IMR-90 (cell line): ENCODE data around the gene MRPL28. TPM values are rescaled to one million over a fixed set of nuclear protein-coding genes. Genes with fewer than 3 reads are reported as not detected.

Experiments
- ATAC-seq: fragments of 200-7000 bp; cut with Tn5 transposase; 2 replicates; pipeline ENCODE4 v1.9.1; 2020; ENCODE audit warnings: low read depth, mild to moderate bottlenecking, moderate library complexity
- BruUV-seq: library from RNA; stranded (reverse); fragments of 400-500 nt; replicated peaks from 2 replicates; lab custom pipeline; 2021; lab: Mats Ljungman, UMichigan
- CTCF ChIA-PET: fragments of 300-600 bp; formaldehyde crosslinking; extraction: SDS; loops from one replicate; lab custom pipeline; 2021; ENCODE audit warnings: antibody characterized with exemption; lab: Yijun Ruan, JAX
- POLR2A ChIA-PET: fragments of 300-600 bp; sonication (Branson Sonifier 250); formaldehyde crosslinking; loops from one replicate; lab custom pipeline; 2022; ENCODE audit warnings: antibody characterized with exemption; ENCODE audit not compliant: unreplicated experiment; lab: Charles Lee
- DNase-seq: peaks from one replicate; pipeline ENCODE4 v3.0.0; 2013
- H2AFZ ChIP-seq: replicated peaks from 2 replicates; pipeline ENCODE3; 2013; ENCODE audit warnings: low read length, mild to moderate bottlenecking; ENCODE audit not compliant: poor library complexity
- H2AK5ac ChIP-seq: 2 replicates; pipeline ENCODE4 v1.6.1; 2013; ENCODE audit warnings: low read depth, low read length, inconsistent platforms
- H2AK9ac ChIP-seq: replicated peaks from 2 replicates; pipeline ENCODE3; 2013; ENCODE audit warnings: mild to moderate bottlenecking, low read depth, low read length, moderate library complexity; ENCODE audit not compliant: poor library complexity
- H2BK120ac ChIP-seq: 2 replicates; pipeline ENCODE4 v1.6.1; 2013; ENCODE audit warnings: low read depth, low read length, inconsistent platforms
- H2BK15ac ChIP-seq: 3 replicates; pipeline ENCODE4 v1.6.1; 2013; ENCODE audit warnings: low read depth, low read length, inconsistent platforms
- H2BK20ac ChIP-seq: 2 replicates; pipeline ENCODE4 v1.6.1; 2013; ENCODE audit warnings: low read depth, mild to moderate bottlenecking, inconsistent platforms, low read length, moderate library complexity
- H2BK5ac ChIP-seq: 2 replicates; pipeline ENCODE4 v1.6.1; 2013; ENCODE audit warnings: mild to moderate bottlenecking, low read depth, low read length, inconsistent platforms; ENCODE audit not compliant: poor library complexity, severe bottlenecking
- H3K14ac ChIP-seq: replicated peaks from 2 replicates; pipeline ENCODE4 v1.6.1; 2013; ENCODE audit warnings: low read depth, low read length, inconsistent platforms
- H3K18ac ChIP-seq: 2 replicates; pipeline ENCODE4 v1.6.1; 2013; ENCODE audit warnings: low read depth, low read length, control low read depth
- H3K23ac ChIP-seq: 2 replicates; pipeline ENCODE4 v1.6.1; 2013; ENCODE audit warnings: low read depth, low read length, inconsistent platforms
- H3K27ac ChIP-seq: 2 replicates; pipeline ENCODE4 v1.5.1; 2013; ENCODE audit warnings: mild to moderate bottlenecking, control low read depth, low read length; ENCODE audit not compliant: insufficient read depth
- H3K27me3 ChIP-seq: 2 replicates; pipeline ENCODE4 v1.6.1; 2013; ENCODE audit warnings: low read length; ENCODE audit not compliant: control insufficient read depth, insufficient read depth
- H3K36me3 ChIP-seq: 2 replicates; pipeline ENCODE4 v1.6.1; 2013; ENCODE audit warnings: low read length, mixed read lengths; ENCODE audit not compliant: control insufficient read depth, insufficient read depth
- H3K4ac ChIP-seq: 2 replicates; pipeline ENCODE4 v1.6.1; 2013; ENCODE audit warnings: low read depth, low read length, inconsistent platforms
- H3K4me1 ChIP-seq: 2 replicates; pipeline ENCODE4 v1.6.1; 2013; ENCODE audit warnings: low read length, mixed read lengths; ENCODE audit not compliant: control insufficient read depth, insufficient read depth
- H3K4me2 ChIP-seq: 2 replicates; pipeline ENCODE4 v1.6.1; 2013; ENCODE audit warnings: low read depth, mild to moderate bottlenecking, control low read depth, low read length, moderate library complexity
- H3K4me3 ChIP-seq: 2 replicates; pipeline ENCODE4 v1.5.1; 2013; ENCODE audit warnings: low read depth, mild to moderate bottlenecking, control low read depth, low read length, moderate library complexity; ENCODE audit not compliant: insufficient read depth
- H3K56ac ChIP-seq: 2 replicates; pipeline ENCODE4 v1.6.1; 2013; ENCODE audit warnings: low read length, inconsistent platforms; ENCODE audit not compliant: insufficient read depth; ENCODE audit errors: extremely low read depth
- H3K79me1 ChIP-seq, 2 experiments: 2 replicates each; pipeline ENCODE4 v1.6.1; 2013; ENCODE audit warnings: low read length in 2 of 2, inconsistent platforms in 1 of 2, low read depth in 1 of 2
- H3K9ac ChIP-seq: 2 replicates; pipeline ENCODE4 v1.6.1; 2013; ENCODE audit warnings: low read depth, low read length, control low read depth
- H3K9me1 ChIP-seq: 2 replicates; pipeline ENCODE4 v1.6.1; 2013; ENCODE audit warnings: low read length, inconsistent platforms; ENCODE audit not compliant: insufficient read depth
- H3K9me3 ChIP-seq: 2 replicates; pipeline ENCODE4 v1.6.1; 2013; ENCODE audit warnings: low read length; ENCODE audit not compliant: control insufficient read depth, insufficient read depth
- H4K20me1 ChIP-seq: 2 replicates; pipeline ENCODE4 v1.6.1; 2013; ENCODE audit warnings: low read length, inconsistent platforms; ENCODE audit not compliant: insufficient read depth
- H4K5ac ChIP-seq: 2 replicates; pipeline ENCODE4 v1.6.1; 2013; ENCODE audit warnings: mild to moderate bottlenecking, low read depth, low read length, control low read depth
- H4K8ac ChIP-seq, 2 experiments: 2 replicates each; pipeline ENCODE4 v1.6.1; 2013; ENCODE audit warnings: low read depth in 2 of 2, low read length in 2 of 2, control low read depth in 1 of 2, inconsistent platforms in 1 of 2
- H4K91ac ChIP-seq: 2 replicates; pipeline ENCODE4 v1.6.1; 2013; ENCODE audit warnings: low read depth, low read length, inconsistent platforms; ENCODE audit not compliant: insufficient read depth
- CEBPB ChIP-seq: IDR thresholded peaks from 2 replicates; pipeline ENCODE4 v1.6.1; 2012; ENCODE audit warnings: low read depth, low read length, improper control_type of control experiment
- MAFK ChIP-seq: IDR thresholded peaks from 2 replicates; pipeline ENCODE4 v1.6.1; 2012; ENCODE audit warnings: low read depth, low read length, improper control_type of control experiment
- NFE2L2 ChIP-seq: fragments of 150-350 bp; IDR thresholded peaks from 2 replicates; pipeline ENCODE4 v1.6.1; 2016; ENCODE audit warnings: low read depth, mild to moderate bottlenecking, low read length
- RAD21 ChIP-seq: IDR thresholded peaks from 2 replicates; pipeline ENCODE4 v1.6.1; 2012; ENCODE audit warnings: low read length, improper control_type of control experiment
- RFX5 ChIP-seq: IDR thresholded peaks from 2 replicates; pipeline ENCODE4 v1.8.0; 2012; ENCODE audit warnings: low read depth, mild to moderate bottlenecking, low read length, moderate library complexity
- USF2 ChIP-seq: fragments of 150-350 bp; IDR thresholded peaks from 2 replicates; pipeline ENCODE4 v1.6.1; 2017; ENCODE audit warnings: mild to moderate bottlenecking, antibody characterized with exemption, low read length, low read depth
- WGBS, 2 experiments: methylation state at CpG; one replicate each; pipeline versions ENCODE4 v1.1.5 to v1.1.7; 2013; ENCODE audit warnings: missing lambda C conversion rate in 2 of 2; ENCODE audit not compliant: insufficient read length in 1 of 2; ENCODE audit errors: extremely low coverage in 2 of 2; 5-methylcytosine and 5-hydroxymethylcytosine counted together
- dilution Hi-C: fragments of 300-500 bp; cut with HindIII; formaldehyde crosslinking; loops from one replicate; pipeline ENCODE4 v1.14.3; 2018; ENCODE audit warnings: low sequenced_read_pairs; ENCODE audit not compliant: unreplicated experiment
- in situ Hi-C: fragments of 300-500 bp; cut with MboI; formaldehyde crosslinking; loops from 3 replicates; pipeline ENCODE4 v1.14.3; 2019; ENCODE audit warnings: low sequenced_read_pairs, inconsistent platforms, mixed read lengths
- intact Hi-C: fragments of 100-400 bp; cut with micrococcal nuclease; formaldehyde crosslinking; loops from 2 replicates; pipeline ENCODE4 v1.10.0; 2022
- polyA plus RNA-seq, 3 experiments: library from polyadenylated mRNA; depleted of rRNA; stranded (reverse); fragments of >200 nt; gene quantifications; 2 replicates each; pipeline ENCODE4 v1.2.3, GENCODE V29; 2012; ENCODE audit warnings: low replicate concordance in 1 of 3
- total RNA-seq: library from RNA; depleted of rRNA; stranded (reverse); fragments of >200 nt; gene quantifications from 2 replicates; pipeline ENCODE4 v1.2.3, GENCODE V29; 2012
- TF ChIP-seq, protein P1 (sequence below): fragments of 150-350 bp; IDR thresholded peaks from 2 replicates; pipeline ENCODE4 v1.6.1; 2016; ENCODE audit warnings: low read depth, mild to moderate bottlenecking, low read length, moderate library complexity, borderline replicate concordance

Gene MRPL28
- total and polyA plus RNA-seq, 2 of the 4 experiments (the other 2 are of a cell fraction): 104 to 181 TPM

GRCh38 chr16:361872-362701 lies 8.3 kb downstream of the MRPL28 start (continued):
- TF ChIP-seq USF2: no peak
- TF ChIP-seq RAD21: peak; percentile 89

DNA sequence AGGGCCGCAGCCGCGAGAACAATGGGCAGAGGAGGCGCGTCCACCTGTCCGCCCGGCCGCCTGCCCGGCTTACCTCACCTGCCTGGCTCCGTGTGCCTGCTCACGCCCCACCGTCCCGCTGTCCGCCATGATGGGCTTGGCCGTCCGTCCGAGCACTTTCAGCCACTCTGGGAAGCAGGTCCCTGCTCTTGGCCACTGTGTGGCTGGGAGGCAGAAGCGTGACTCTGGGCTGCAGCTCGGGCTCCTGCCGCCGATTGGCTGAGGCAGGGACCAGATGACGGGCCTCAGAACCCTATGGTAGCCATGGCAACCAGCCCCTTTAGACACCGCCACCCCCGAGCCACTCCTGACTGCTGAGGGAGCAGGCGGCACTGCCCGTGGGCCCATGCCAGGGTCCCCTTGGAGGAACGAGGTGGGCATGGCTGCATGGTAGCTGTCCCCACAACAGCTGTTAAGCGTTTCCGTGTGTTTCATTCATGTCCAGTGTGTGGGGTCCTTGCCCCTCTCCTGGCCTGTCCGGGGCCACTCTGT lies 8.9 kb downstream of the MRPL28 start:
- H2AFZ ChIP-seq: no peak overlapping the region
- BruUV-seq: no TSS peak
- no peaks in the 10 kb centered on the region for H3K79me1 ChIP-seq
- ATAC-seq (no peak), DNase-seq (no peak)
- peak overlapping the region; percentile 19 for H2AK9ac ChIP-seq
- TF ChIP-seq MAFK: no peak
- no peak for TF ChIP-seq RFX5
- no peak for TF ChIP-seq NFE2L2
- TF ChIP-seq, protein P1, sequence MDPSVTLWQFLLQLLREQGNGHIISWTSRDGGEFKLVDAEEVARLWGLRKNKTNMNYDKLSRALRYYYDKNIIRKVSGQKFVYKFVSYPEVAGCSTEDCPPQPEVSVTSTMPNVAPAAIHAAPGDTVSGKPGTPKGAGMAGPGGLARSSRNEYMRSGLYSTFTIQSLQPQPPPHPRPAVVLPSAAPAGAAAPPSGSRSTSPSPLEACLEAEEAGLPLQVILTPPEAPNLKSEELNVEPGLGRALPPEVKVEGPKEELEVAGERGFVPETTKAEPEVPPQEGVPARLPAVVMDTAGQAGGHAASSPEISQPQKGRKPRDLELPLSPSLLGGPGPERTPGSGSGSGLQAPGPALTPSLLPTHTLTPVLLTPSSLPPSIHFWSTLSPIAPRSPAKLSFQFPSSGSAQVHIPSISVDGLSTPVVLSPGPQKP: no peak
- no peak for TF ChIP-seq CEBPB
- TF ChIP-seq RAD21: no peak
- no peak overlapping the region for H3K27ac ChIP-seq
- no peak overlapping the region for H3K4me3 ChIP-seq
- no peak overlapping the region for H4K8ac ChIP-seq
- no peak overlapping the region for H4K91ac ChIP-seq
- H2BK20ac ChIP-seq: no peak overlapping the region
- H3K36me3 ChIP-seq: peaks cover 1% of the 10 kb centered on the region; the same call in 1 of the 2 replicates
- H4K5ac ChIP-seq: no peak overlapping the region
- H2BK120ac ChIP-seq: no peak overlapping the region
- 78% methylated on average over 23 of the region's 30 CpGs; no CpG with 5 or more reads in 1 of the 2 experiments for WGBS, 2 experiments
- dilution Hi-C loops (no loop called here), in situ Hi-C loops (no loop called here), intact Hi-C loops (no loop called here)
- no peaks in the 10 kb centered on the region for H3K4me1 ChIP-seq
- H3K9ac ChIP-seq: no peak overlapping the region
- CTCF ChIA-PET: interaction anchor here (1.0 to 2.2 kb wide), 5 partner anchors 9 to 265 kb away, joined by 3 to 10 read pairs (median 4); partner anchors contain the start of genes DECR2 and MRPL28
- POLR2A ChIA-PET: no interaction called here
- H3K23ac ChIP-seq: no peak overlapping the region
- H2BK5ac ChIP-seq: no peak overlapping the region
- no peaks in the 10 kb centered on the region for H4K20me1 ChIP-seq
- no peaks in the 10 kb centered on the region for H3K9me3 ChIP-seq
- no peak overlapping the region for H3K4ac ChIP-seq
- no peak overlapping the region for H3K4me2 ChIP-seq
- H3K14ac ChIP-seq: no peak overlapping the region
- H2AK5ac ChIP-seq: no peak overlapping the region
- no peak overlapping the region for H2BK15ac ChIP-seq
- H3K56ac ChIP-seq: no peak overlapping the region
- H3K27me3 ChIP-seq: no peaks in the 10 kb centered on the region
- H3K9me1 ChIP-seq: no peaks in the 10 kb centered on the region
- H3K18ac ChIP-seq: no peak overlapping the region
